ENCODE measurements around the gene AMOTL2. TPM values are rescaled to one million over a fixed set of nuclear protein-coding genes. Genes with fewer than 3 reads are reported as not detected.

The AMOTL2 gene
- total and polyA plus RNA-seq, 2 donors (not counting 1 experiment from before 2014, with no cell fraction given): not detected

- Histone ChIP-seq H3K9ac (ENCODE audit: low read length) (no peak overlapping the region), H3K27me3 (replicated peaks in 1 of 4; ENCODE audit: control extremely low read depth in 1 of 4, control insufficient read depth in 3 of 4, insufficient read depth in 4 of 4, low read length in 3 of 4) (peaks cover 0 to 40% (median 13%) of the 10 kb centered on the region in 4 experiments), H3K9me3 (ENCODE audit: control extremely low read depth in 1 of 3, control insufficient read depth in 2 of 3, insufficient read depth in 1 of 3, low read length in 2 of 3) (peaks cover 0 to 7% (median 4%) of the 10 kb centered on the region in 3 donors), H4K20me1 (ENCODE audit: control insufficient read depth, insufficient read depth, low read length, poor library complexity, severe bottlenecking) (no peaks in the 10 kb centered on the region), H3K79me2 (ENCODE audit: control insufficient read depth, insufficient read depth, low read length) (no peaks in the 10 kb centered on the region), H3K4me3 (ENCODE audit: control extremely low read depth in 1 of 5, extremely low read depth in 1 of 5, insufficient read depth in 1 of 5, low read depth in 2 of 5, low read length in 4 of 5) (no peak overlapping the region), H3K4me2 (replicated peaks; ENCODE audit: low read depth, low read length, poor library complexity, severe bottlenecking) (no peak overlapping the region), H3K36me3 (replicated peaks in 1 of 2; ENCODE audit: control extremely low read depth in 1 of 2, control insufficient read depth in 1 of 2, extremely low read depth in 1 of 2, insufficient read depth in 2 of 2, low read length in 1 of 2) (no peaks in the 10 kb centered on the region), H2AFZ (ENCODE audit: insufficient read depth, low read depth, low read length, poor library complexity, severe bottlenecking) (no peak overlapping the region), H3K4me1 (ENCODE audit: control insufficient read depth in 2 of 2, insufficient read depth in 2 of 2, low read length in 2 of 2) (no peaks in the 10 kb centered on the region), H3K27ac (ENCODE audit: low read length in 2 of 2) (no peak overlapping the region)
- WGBS (ENCODE audit: insufficient coverage): 81% methylated on average over 3 of the region's 4 CpGs
- Mint-ChIP-seq H3K4me3 (no peak overlapping the region), H3K27ac (no peak overlapping the region), H3K9me3 (ENCODE audit: insufficient read depth) (peaks cover 6% of the 10 kb centered on the region), H3K27me3 (peaks cover 66% of the 10 kb centered on the region), H3K4me1 (no peaks in the 10 kb centered on the region)
- intact Hi-C loops (cut with micrococcal nuclease): no loop called here
- TF ChIP-seq EZH2 (IDR thresholded peaks at IDR 0.05; ENCODE audit: borderline replicate concordance, insufficient read depth, low read depth, low read length, poor library complexity, severe bottlenecking): no peak
- no peak for TF ChIP-seq CTCF (IDR thresholded peaks at IDR 0.05)
- no peak for ATAC-seq (ENCODE audit: low read depth)
- POLR2A ChIA-PET: no interaction called here
- CTCF ChIA-PET: no interaction called here
- DNase-seq: no peak
Measured at GRCh38 chr3:134404366-134404885, 30.2 kb upstream of the AMOTL2 start.

- Mint-ChIP-seq H3K27me3 (peaks cover 52% of the 10 kb centered on the region), H3K9me3 (ENCODE audit: insufficient read depth) (peaks cover 6% of the 10 kb centered on the region), H3K4me3 (no peak overlapping the region), H3K4me1 (no peaks in the 10 kb centered on the region), H3K27ac (no peak overlapping the region)
- DNase-seq (no peak), ATAC-seq (ENCODE audit: low read depth) (no peak)
- H3K9ac ChIP-seq (ENCODE audit: low read length): no peak overlapping the region
- H3K9me3 ChIP-seq (ENCODE audit: control extremely low read depth in 1 of 3, control insufficient read depth in 2 of 3, insufficient read depth in 1 of 3, low read length in 2 of 3): peaks cover 0 to 7% (median 4%) of the 10 kb centered on the region in 3 donors
- TF ChIP-seq EZH2 (IDR thresholded peaks at IDR 0.05; ENCODE audit: borderline replicate concordance, insufficient read depth, low read depth, low read length, poor library complexity, severe bottlenecking): no peak
- no peak for TF ChIP-seq CTCF (IDR thresholded peaks at IDR 0.05)
- H3K27ac ChIP-seq (ENCODE audit: low read length in 2 of 2): no peak overlapping the region
- ChIA-PET POLR2A (no interaction called here), CTCF (no interaction called here)
- H2AFZ ChIP-seq (ENCODE audit: insufficient read depth, low read depth, low read length, poor library complexity, severe bottlenecking): no peak overlapping the region
- 84% methylated on average over 3 of the region's 7 CpGs for WGBS (ENCODE audit: insufficient coverage)
- H3K27me3 ChIP-seq (replicated peaks in 1 of 4; ENCODE audit: control extremely low read depth in 1 of 4, control insufficient read depth in 3 of 4, insufficient read depth in 4 of 4, low read length in 3 of 4): peaks cover 0 to 5% (median 0%) of the 10 kb centered on the region in 4 experiments
- H3K36me3 ChIP-seq (replicated peaks in 1 of 2; ENCODE audit: control extremely low read depth in 1 of 2, control insufficient read depth in 1 of 2, extremely low read depth in 1 of 2, insufficient read depth in 2 of 2, low read length in 1 of 2): no peaks in the 10 kb centered on the region
- H3K79me2 ChIP-seq (ENCODE audit: control insufficient read depth, insufficient read depth, low read length): no peaks in the 10 kb centered on the region
- no peaks in the 10 kb centered on the region for H4K20me1 ChIP-seq (ENCODE audit: control insufficient read depth, insufficient read depth, low read length, poor library complexity, severe bottlenecking)
- H3K4me1 ChIP-seq (ENCODE audit: control insufficient read depth in 2 of 2, insufficient read depth in 2 of 2, low read length in 2 of 2): no peaks in the 10 kb centered on the region
- H3K4me2 ChIP-seq (replicated peaks; ENCODE audit: low read depth, low read length, poor library complexity, severe bottlenecking): no peak overlapping the region
- H3K4me3 ChIP-seq (ENCODE audit: control extremely low read depth in 1 of 5, extremely low read depth in 1 of 5, insufficient read depth in 1 of 5, low read depth in 2 of 5, low read length in 4 of 5): no peak overlapping the region
- intact Hi-C loops (cut with micrococcal nuclease): no loop called here
Measured at GRCh38 chr3:134397755-134398154, 23.5 kb upstream of the AMOTL2 start.
